ENCODE results near the gene ARL6IP5.

DNA sequence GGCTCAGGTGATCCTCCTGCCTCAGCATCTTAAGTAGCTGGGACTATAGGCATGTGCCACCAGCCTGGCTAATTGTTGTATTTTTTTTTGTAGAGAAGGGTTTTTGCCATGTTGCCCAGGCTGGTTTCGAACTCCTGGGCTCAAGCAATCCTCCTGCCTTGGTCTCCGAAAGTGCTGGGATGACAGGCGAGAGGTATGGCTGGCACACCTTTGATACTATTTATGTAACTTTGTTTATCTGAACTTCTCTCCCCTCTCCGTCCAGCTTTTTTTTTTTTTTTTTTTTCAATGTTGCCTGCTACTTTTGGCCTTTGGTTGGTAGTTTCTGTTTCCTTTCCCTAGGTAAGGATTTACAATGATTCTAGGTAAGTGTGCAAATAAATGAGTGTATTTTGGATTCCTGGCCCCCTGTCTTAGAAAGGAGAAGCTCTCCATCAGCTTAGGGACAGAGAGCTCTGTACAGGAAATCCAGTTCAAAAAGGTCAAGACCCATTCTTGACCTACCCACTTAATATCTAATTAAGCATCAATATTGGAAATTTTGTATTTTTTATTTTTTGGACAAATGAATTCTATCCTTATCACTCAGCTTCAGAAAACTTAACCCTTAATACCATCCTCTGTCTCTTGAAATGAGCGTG, 6.8 kb downstream of the ARL6IP5 start:
- TF ChIP-seq CTCF (IDR thresholded peaks at IDR 0.05; ENCODE audit: extremely low read depth in 1 of 2, insufficient read depth in 1 of 2, low read depth in 1 of 2, low read length in 2 of 2) = no peak
- no peak for TF ChIP-seq MAX (IDR thresholded peaks at IDR 0.05; ENCODE audit: insufficient read depth, insufficient read length)
- TF ChIP-seq POLR2A (IDR thresholded peaks at IDR 0.05; ENCODE audit: low read depth, low read length) = no peak
- TF ChIP-seq POLR2AphosphoS5 (IDR thresholded peaks at IDR 0.05; ENCODE audit: insufficient read depth, low read depth, low read length) = no peak
- TF ChIP-seq MYC (IDR thresholded peaks at IDR 0.05; ENCODE audit: low read depth, low read length) = no peak
